Astrocyte of the cerebellum (primary cell): Measurements from ENCODE around the gene SEZ6.

ENCODE experiments used
- DNase-seq: peaks from one replicate; pipeline ENCODE4 v3.0.0-alpha.2; 2011; ENCODE audit warnings: low read depth
- H3K4me3 ChIP-seq: 2 replicates; pipeline ENCODE4 v1.5.1; 2011; ENCODE audit warnings: mild to moderate bottlenecking, low read depth, low read length, moderate library complexity
- in situ Hi-C: cut with HindIII; loops from 2 replicates; pipeline ENCODE4 v1.10.0; 2017; ENCODE audit warnings: low sequenced_read_pairs
- TF ChIP-seq, protein P1 (sequence below): IDR thresholded peaks from 2 replicates; pipeline ENCODE4 v1.5.1; 2012; ENCODE audit warnings: low read length, low read depth, moderate library complexity, mild to moderate bottlenecking; ENCODE audit errors: missing control alignments

SEZ6 gene

DNA sequence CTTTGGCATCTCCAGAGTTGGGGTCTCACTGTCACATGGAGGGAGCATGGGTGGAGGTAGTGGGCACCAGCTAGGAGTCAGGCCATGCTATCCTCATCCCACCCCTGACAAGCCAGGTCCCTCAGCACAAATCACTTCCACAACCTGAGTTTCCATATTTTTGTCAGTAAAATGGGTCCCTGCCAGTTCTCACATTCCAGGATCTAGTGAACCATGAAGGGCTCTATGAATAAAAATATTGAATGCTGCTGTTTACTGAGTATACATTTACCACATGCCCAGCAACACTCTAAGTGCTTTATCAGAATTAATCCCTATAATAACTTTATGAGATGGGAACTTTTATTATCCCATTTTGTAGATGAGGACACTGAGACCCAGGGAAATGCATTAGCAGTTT is 16.8 kb downstream of the SEZ6 start:
- H3K4me3 ChIP-seq: no peak overlapping the region
- in situ Hi-C loops: no loop called here
- no peak for DNase-seq
- TF ChIP-seq, protein P1, sequence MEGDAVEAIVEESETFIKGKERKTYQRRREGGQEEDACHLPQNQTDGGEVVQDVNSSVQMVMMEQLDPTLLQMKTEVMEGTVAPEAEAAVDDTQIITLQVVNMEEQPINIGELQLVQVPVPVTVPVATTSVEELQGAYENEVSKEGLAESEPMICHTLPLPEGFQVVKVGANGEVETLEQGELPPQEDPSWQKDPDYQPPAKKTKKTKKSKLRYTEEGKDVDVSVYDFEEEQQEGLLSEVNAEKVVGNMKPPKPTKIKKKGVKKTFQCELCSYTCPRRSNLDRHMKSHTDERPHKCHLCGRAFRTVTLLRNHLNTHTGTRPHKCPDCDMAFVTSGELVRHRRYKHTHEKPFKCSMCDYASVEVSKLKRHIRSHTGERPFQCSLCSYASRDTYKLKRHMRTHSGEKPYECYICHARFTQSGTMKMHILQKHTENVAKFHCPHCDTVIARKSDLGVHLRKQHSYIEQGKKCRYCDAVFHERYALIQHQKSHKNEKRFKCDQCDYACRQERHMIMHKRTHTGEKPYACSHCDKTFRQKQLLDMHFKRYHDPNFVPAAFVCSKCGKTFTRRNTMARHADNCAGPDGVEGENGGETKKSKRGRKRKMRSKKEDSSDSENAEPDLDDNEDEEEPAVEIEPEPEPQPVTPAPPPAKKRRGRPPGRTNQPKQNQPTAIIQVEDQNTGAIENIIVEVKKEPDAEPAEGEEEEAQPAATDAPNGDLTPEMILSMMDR: no peak

DNA sequence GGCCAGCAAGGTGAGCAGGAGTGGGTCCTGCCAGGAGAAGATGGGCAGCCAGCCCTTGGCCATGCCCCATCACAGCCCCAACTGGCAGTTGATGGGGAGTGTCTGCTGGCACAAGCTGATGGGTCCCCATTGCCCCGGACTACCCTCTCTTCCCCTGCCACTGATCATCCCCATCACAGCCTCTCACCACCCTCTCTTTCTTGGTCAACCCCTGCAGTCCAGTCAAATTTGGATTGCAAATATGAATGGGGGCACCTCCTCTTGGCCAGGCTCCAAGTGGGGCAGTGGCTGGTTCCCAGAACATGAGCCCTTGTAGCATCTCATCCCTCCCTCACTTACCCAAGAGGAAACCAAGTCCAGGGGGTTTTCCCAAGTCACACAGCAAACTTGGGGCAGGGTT is 17.4 kb downstream of the SEZ6 start:
- in situ Hi-C loops: no loop called here
- TF ChIP-seq, protein P1: no peak
- H3K4me3 ChIP-seq: no peak overlapping the region
- DNase-seq: no peak

DNA sequence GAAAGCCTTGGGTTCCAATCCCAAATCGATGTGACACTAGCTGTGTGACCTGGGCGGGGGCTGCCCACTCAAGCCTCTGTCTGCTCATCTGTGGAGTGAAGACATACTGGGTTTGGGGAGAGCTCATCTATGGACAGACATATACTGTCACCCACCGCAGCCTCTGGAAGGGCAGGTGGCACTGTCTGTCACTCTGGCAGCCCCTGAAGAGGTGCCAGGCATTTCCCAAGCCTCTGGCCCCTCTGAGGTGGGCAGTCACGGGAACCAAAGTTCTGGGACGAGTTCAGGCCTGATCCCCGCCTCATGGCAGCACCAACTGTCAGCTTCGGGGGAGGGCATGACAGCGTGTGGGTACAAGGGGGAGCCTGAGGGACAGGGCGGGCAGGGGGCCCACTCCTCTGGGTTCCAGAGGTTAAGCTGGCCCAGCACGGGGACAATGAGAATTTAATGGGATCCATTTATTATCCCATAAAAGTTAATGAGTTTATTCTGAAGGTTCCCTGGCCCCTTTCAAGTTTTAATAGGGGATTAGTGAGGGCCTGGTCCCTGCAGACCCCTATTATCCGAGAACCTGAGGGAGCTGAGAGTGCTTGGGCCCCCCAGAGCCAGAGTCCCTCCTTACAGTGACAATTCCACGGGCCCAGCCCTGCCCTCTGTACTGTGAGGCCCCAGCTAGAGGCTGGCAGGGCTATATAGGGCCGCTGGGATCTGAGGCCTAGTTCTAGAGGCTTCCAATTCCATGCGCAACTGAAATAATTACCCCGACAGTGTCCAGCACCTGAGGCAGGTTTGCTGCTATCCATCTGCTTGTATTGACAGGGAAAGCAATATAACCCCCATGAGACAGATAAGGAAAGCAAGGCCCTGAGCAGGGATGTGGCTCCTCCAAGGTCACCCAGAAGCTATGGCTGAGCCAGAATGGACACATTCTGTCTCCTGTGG is 18.8 kb downstream of the SEZ6 start:
- no peak for DNase-seq
- TF ChIP-seq, protein P1: no peak
- in situ Hi-C loops: no loop called here
- no peak overlapping the region for H3K4me3 ChIP-seq

DNA sequence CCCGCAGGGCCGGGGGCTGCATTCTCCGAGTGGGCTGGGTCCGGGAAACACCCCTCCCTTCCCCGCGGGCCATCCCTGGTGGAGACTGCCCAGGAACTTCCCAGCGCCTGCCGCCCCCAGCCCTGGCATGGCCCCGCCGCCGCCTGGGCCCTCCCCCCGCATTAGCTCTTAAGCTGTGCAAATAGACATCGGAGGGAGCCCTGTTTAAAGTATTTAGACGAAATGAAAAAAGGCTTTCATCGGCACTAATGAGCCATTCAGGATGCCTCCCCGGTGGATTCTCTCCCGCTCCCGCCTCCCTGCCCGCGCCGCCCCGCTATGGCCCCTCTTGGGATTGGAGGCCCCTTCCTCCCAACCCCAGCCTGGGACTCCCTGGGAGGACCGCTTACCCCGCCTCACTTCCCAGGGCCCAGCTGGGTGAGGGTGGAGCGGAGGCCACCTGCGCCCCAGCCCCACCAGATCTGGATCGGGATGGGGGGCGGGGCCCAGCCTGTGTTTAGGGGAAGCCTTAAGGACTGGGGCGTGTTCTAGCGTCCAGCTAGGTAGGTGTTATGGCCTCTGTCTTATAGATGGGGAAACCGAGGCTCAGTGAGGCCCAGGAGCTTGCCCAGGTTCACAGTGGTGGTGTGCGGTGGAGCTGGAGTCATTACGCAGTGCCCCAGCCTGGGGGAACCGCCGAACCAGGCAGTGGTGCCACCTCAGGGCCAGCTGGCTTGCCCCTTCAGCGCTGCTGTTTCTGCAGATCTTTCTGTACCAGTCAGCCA is 19.7 kb downstream of the SEZ6 start:
- TF ChIP-seq, protein P1: no peak
- DNase-seq: no peak
- in situ Hi-C loops: no loop called here
- H3K4me3 ChIP-seq: no peak overlapping the region

DNA sequence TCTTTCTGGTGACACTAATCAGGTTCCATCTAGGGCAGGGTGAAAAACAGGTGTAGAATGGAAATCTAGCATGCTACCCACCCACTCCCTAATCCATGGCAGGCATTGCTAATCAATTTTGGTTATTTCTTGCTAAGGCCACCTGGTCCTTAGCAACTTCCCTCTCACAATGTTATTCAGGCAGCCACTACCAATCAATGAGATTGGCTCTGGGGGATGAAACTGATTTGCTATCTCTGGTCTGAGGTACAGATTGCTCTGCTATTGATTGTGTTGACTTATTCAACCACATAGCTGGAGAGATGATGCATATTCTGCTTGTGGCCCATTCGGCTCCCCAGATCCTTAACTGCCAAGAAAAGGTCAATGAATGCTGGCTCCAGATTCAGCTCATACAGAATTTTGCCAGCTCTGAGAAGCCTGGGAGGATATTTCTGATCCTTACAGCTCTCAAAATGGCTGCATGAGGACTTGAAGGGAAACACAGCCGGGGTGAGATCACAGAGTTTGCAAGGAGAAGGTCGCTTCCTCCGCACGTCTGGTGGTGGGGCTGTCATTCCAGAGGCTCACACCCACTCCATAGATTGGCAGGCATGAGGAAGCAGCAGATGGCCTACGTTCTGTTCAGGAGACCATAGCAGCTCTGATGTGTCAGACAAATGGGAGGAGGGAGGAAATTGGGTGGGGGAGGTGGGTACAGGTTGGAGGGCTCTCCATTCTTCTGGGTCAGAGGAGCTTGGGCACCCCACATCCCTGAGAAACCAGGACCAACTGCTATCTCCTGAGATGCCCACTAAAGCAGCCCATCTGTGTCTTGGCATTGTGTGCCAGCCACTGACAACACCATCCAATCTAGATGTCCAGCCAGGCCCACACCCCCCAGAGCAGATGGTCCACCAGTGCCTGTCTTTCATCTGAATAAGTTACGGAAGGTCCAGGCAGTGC is 22.3 kb downstream of the SEZ6 start:
- no peak for DNase-seq
- no peak overlapping the region for H3K4me3 ChIP-seq
- in situ Hi-C loops: no loop called here
- TF ChIP-seq, protein P1: no peak
